Gastroesophageal sphincter (tissue), 4 donors: ENCODE data around the gene LRRFIP1. TPM values are rescaled to one million over a fixed set of nuclear protein-coding genes. Genes with fewer than 3 reads are reported as not detected.

ENCODE experiments used
- ATAC-seq: fragments of 150-250 bp; one replicate; pipeline ENCODE4 v1.9.1; 2016; ENCODE audit warnings: mild to moderate bottlenecking, moderate library complexity
- H3K27ac ChIP-seq, 4 donors: fragments of 200-600 bp; sonication (generic) in 3 of 4; 1 replicate in 3 of 4; 2 replicates in 1 of 4; pipeline ENCODE4 v1.5.1; 2016 to 2019
- H3K27me3 ChIP-seq: fragments of 200-600 bp; sonication (generic); one replicate; pipeline ENCODE4 v1.5.1; 2019
- H3K36me3 ChIP-seq, 2 donors: fragments of 200-600 bp; sonication (generic); one replicate each; pipeline ENCODE4 v1.5.1; 2019; ENCODE audit warnings: control low read depth in 1 of 2
- H3K4me1 ChIP-seq, 3 donors: fragments of 200-600 bp; sonication (generic); 1 replicate in 2 of 3; 2 replicates in 1 of 3; pipeline ENCODE4 v1.5.1; 2016 to 2019; ENCODE audit warnings: control low read depth in 2 of 3
- H3K4me3 ChIP-seq, 2 donors: fragments of 200-600 bp; sonication (generic); one replicate each; pipeline ENCODE4 v1.5.1; 2019; ENCODE audit warnings: mild to moderate bottlenecking in 1 of 2, moderate library complexity in 1 of 2
- H3K9me3 ChIP-seq, 3 donors: fragments of 200-600 bp; sonication (generic); one replicate each; pipeline ENCODE4 v1.5.1; 2017 to 2019; ENCODE audit warnings: control low read depth in 2 of 3
- CTCF ChIP-seq, 4 experiments: fragments of 200-600 bp in 2 of 4; fragments of 450-650 bp in 2 of 4; sonication (generic) in 1 of 4; IDR thresholded peaks; one replicate each; pipeline ENCODE4 v1.5.1; 2017 to 2019; ENCODE audit warnings: antibody characterized with exemption in 4 of 4, mild to moderate bottlenecking in 2 of 4, moderate library complexity in 2 of 4
- EP300 ChIP-seq: sonication (generic); formaldehyde crosslinking; IDR thresholded peaks from one replicate; pipeline ENCODE4 v1.6.1; 2017; ENCODE audit warnings: antibody characterized with exemption, mild to moderate bottlenecking
- POLR2A ChIP-seq, 2 donors: fragments of 450-650 bp; IDR thresholded peaks; one replicate each; pipeline ENCODE4 v1.6.1; 2017; ENCODE audit warnings: antibody characterized with exemption in 2 of 2, mild to moderate bottlenecking in 2 of 2, moderate library complexity in 1 of 2
- POLR2AphosphoS5 ChIP-seq: sonication (generic); formaldehyde crosslinking; IDR thresholded peaks from one replicate; pipeline ENCODE4 v1.6.1; 2017; ENCODE audit warnings: antibody characterized with exemption
- WGBS, 2 donors: methylation state at CpG; one replicate each; pipeline ENCODE4 v1.1.5; 2018; ENCODE audit warnings: low coverage in 1 of 2; 5-methylcytosine and 5-hydroxymethylcytosine counted together
- total RNA-seq, 4 donors: library from RNA; depleted of rRNA; stranded (reverse); fragments of >200 nt; gene quantifications; one replicate each; pipeline ENCODE4 v1.1.0, GENCODE V29; 2016

The LRRFIP1 gene
- total RNA-seq, 4 donors from 2014 or later, result 164 to 225 (median 179) TPM

- 93 to 96% methylated on average over 4 to 5 of the region's 7 CpGs for WGBS, 2 donors
Observed at GRCh38 chr2:237720444-237720843, 93.1 kb downstream of the LRRFIP1 start.

GRCh38 chr2:237720957-237721356 is 93.6 kb downstream of the LRRFIP1 start:
- no peak for TF ChIP-seq EP300
- no peak for TF ChIP-seq POLR2AphosphoS5
- no peak for TF ChIP-seq CTCF (IDR thresholded peaks at IDR 0.05)
- no peak for TF ChIP-seq POLR2A (IDR thresholded peaks at IDR 0.05)
- Histone ChIP-seq H3K27ac (peak overlapping the region in 2 of 4 donors; percentile 35 to 55), H3K36me3 (peaks cover 0 to 11% of the 10 kb centered on the region in 2 donors), H3K4me1 (peaks cover 2 to 88% (median 12%) of the 10 kb centered on the region in 3 donors), H3K27me3 (no peaks in the 10 kb centered on the region), H3K9me3 (no peaks in the 10 kb centered on the region), H3K4me3 (no peak overlapping the region)
- ATAC-seq, result no peak
- 49 to 66% methylated on average over 5 to 7 of the region's 7 CpGs for WGBS, 2 donors

More at GRCh38 chr2:237720444-237720843, 93.1 kb downstream of the LRRFIP1 start:
- Histone ChIP-seq H3K9me3 (no peaks in the 10 kb centered on the region), H3K36me3 (peaks cover 0 to 11% of the 10 kb centered on the region in 2 donors), H3K4me3 (no peak overlapping the region), H3K27me3 (no peaks in the 10 kb centered on the region), H3K4me1 (peaks cover 4 to 88% (median 18%) of the 10 kb centered on the region in 3 donors), H3K27ac (peak overlapping the region in 3 of 4 donors; percentile 29 to 55 (median 35))
- ATAC-seq, result no peak
- TF ChIP-seq CTCF (IDR thresholded peaks at IDR 0.05) (no peak), EP300 (no peak), POLR2AphosphoS5 (no peak), POLR2A (IDR thresholded peaks at IDR 0.05) (no peak)

GRCh38 chr2:237721458-237721857 is 94.1 kb downstream of the LRRFIP1 start:
- peaks cover 0 to 88% (median 8%) of the 10 kb centered on the region in 3 donors for H3K4me1 ChIP-seq

GRCh38 chr2:237722616-237723015 is 95.2 kb downstream of the LRRFIP1 start:
- TF ChIP-seq POLR2AphosphoS5, result no peak
- TF ChIP-seq EP300, result no peak
- TF ChIP-seq CTCF (IDR thresholded peaks at IDR 0.05), result no peak
- no peak for TF ChIP-seq POLR2A (IDR thresholded peaks at IDR 0.05)
- Histone ChIP-seq H3K9me3 (no peaks in the 10 kb centered on the region), H3K4me3 (no peak overlapping the region), H3K36me3 (peaks cover 0 to 11% of the 10 kb centered on the region in 2 donors), H3K27ac (peak overlapping the region in 2 of 4 donors; percentile 45 to 55), H3K4me1 (peaks cover 0 to 88% (median 11%) of the 10 kb centered on the region in 3 donors), H3K27me3 (no peaks in the 10 kb centered on the region)
- 95 to 97% methylated on average over 5 to 7 of the region's 7 CpGs for WGBS, 2 donors
- ATAC-seq, result no peak

More at GRCh38 chr2:237721458-237721857, 94.1 kb downstream of the LRRFIP1 start:
- H3K4me3 ChIP-seq, result no peak overlapping the region
- H3K9me3 ChIP-seq, result no peaks in the 10 kb centered on the region
- peak overlapping the region in 3 of 4 donors; percentile 39 to 55 (median 45) for H3K27ac ChIP-seq
- TF ChIP-seq CTCF (IDR thresholded peaks at IDR 0.05) (no peak), POLR2AphosphoS5 (no peak), POLR2A (IDR thresholded peaks at IDR 0.05) (no peak), EP300 (no peak)
- no peaks in the 10 kb centered on the region for H3K27me3 ChIP-seq
- H3K36me3 ChIP-seq, result peaks cover 0 to 11% of the 10 kb centered on the region in 2 donors
- ATAC-seq, result no peak
- 69 to 72% methylated on average over 3 to 4 of the region's 5 CpGs for WGBS, 2 donors

- Histone ChIP-seq H3K36me3 (peaks cover 0 to 8% of the 10 kb centered on the region in 2 donors), H3K27ac (no peak overlapping the region), H3K4me1 (peaks cover 0 to 88% (median 11%) of the 10 kb centered on the region in 3 donors), H3K27me3 (no peaks in the 10 kb centered on the region), H3K9me3 (no peaks in the 10 kb centered on the region), H3K4me3 (no peak overlapping the region)
- ATAC-seq, result no peak
- WGBS, 2 donors, result 89 to 94% methylated on average over 1 of the region's 1 CpG
- TF ChIP-seq CTCF (IDR thresholded peaks at IDR 0.05), result no peak
- TF ChIP-seq POLR2AphosphoS5, result no peak
- TF ChIP-seq EP300, result no peak
- no peak for TF ChIP-seq POLR2A (IDR thresholded peaks at IDR 0.05)
Observed at GRCh38 chr2:237723023-237723422, 95.6 kb downstream of the LRRFIP1 start.
